Skeletal muscle satellite cell (primary cell): ENCODE results near the gene RIPPLY3. TPM values are rescaled to one million over a fixed set of nuclear protein-coding genes. Genes with fewer than 3 reads are reported as not detected.

Source experiments
- H3K27me3 ChIP-seq: 2 replicates; pipeline ENCODE4 v1.7.0; 2013; ENCODE audit warnings: low read length; ENCODE audit not compliant: control insufficient read depth, insufficient read depth
- H3K36me3 ChIP-seq: 2 replicates; pipeline ENCODE4 v1.7.0; 2013; ENCODE audit warnings: mild to moderate bottlenecking, control low read depth, low read length; ENCODE audit not compliant: insufficient read depth
- H3K4me1 ChIP-seq: 2 replicates; pipeline ENCODE4 v1.7.0; 2013; ENCODE audit warnings: low read length; ENCODE audit not compliant: control insufficient read depth, insufficient read depth
- H3K4me2 ChIP-seq: 2 replicates; pipeline ENCODE4 v1.7.0; 2013; ENCODE audit warnings: mild to moderate bottlenecking, low read length
- H3K4me3 ChIP-seq: 2 replicates; pipeline ENCODE4 v1.7.0; 2013; ENCODE audit warnings: low read length
- H3K9ac ChIP-seq: 2 replicates; pipeline ENCODE4 v1.7.0; 2013; ENCODE audit warnings: mild to moderate bottlenecking, low read depth, low read length, moderate library complexity
- H3K9me3 ChIP-seq: replicated peaks from 2 replicates; pipeline ENCODE4 v1.7.0; 2013; ENCODE audit warnings: mild to moderate bottlenecking, control low read depth, low read length
- total RNA-seq: library from RNA; depleted of rRNA; stranded (reverse); fragments of >200 nt; gene quantifications from 2 replicates; pipeline ENCODE4 v1.2.3, GENCODE V29; 2012; rRNA removed

The RIPPLY3 gene
- not detected in 2 replicates for total RNA-seq

DNA sequence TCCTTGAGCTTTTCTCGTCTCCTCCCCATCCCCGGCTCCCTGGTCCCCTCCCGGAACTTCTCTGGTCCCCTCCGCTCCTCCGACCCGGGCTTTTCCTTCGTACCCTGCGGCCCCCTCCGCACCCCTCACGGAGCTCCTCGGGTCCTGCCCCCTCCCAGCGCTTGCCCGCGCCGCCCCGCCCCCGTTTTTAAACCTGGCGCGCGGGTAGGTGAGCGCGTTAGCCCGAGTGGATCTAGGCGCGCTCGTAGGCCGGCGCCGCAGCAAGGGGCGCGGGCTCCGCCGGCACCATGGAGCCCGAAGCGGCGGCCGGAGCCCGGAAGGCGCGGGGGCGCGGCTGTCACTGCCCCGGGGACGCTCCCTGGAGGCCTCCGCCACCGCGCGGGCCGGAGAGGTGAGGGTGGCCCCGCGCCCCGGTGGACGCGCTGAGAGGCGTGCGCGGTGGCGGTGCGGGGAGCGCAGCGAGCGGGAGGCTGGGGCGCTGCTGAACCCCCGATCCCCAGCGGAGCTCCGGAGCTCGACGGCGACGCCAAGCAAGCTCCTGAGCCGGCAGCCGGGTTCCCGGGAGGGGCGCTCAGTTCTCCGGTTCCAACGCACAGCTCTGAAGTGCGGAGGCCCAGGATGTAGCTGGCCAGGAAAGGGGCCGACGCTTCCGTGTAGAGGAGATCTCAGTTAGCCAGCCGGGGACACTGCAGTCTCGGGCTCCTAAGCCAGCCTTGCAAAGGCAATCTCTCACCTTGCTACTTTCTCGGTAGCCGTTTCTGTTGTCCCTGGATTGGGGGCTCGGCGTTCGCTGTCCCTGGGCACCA lies at the start of gene RIPPLY3:
Gene RIPPLY3 (plus strand): TSS at position 217 of the 806 bp plus-strand sequence. CDS start 71 bp downstream, at position 288.
- H3K27me3 ChIP-seq, result peaks cover 6% of the 10 kb centered on the region
- no peaks in the 10 kb centered on the region for H3K9me3 ChIP-seq
- H3K4me2 ChIP-seq, result peak within 1 kb of the TSS; percentile 91
- H3K9ac ChIP-seq, result no peak within 1 kb of the TSS
- H3K4me1 ChIP-seq, result peaks cover 8% of the 10 kb centered on the region
- no peaks in the 10 kb centered on the region for H3K36me3 ChIP-seq
- H3K4me3 ChIP-seq, result peak within 1 kb of the TSS; percentile 70

GRCh38 chr21:36959020-36959835 lies 47.3 kb upstream of the RIPPLY3 start:
- H3K4me1 ChIP-seq, result no peaks in the 10 kb centered on the region
- H3K4me2 ChIP-seq, result no peak overlapping the region
- H3K9me3 ChIP-seq, result no peaks in the 10 kb centered on the region
- H3K36me3 ChIP-seq, result peaks cover 15% of the 10 kb centered on the region
- no peak overlapping the region for H3K9ac ChIP-seq
- H3K4me3 ChIP-seq, result no peak overlapping the region
- no peaks in the 10 kb centered on the region for H3K27me3 ChIP-seq

GRCh38 chr21:36960676-36961284 lies 45.7 kb upstream of the RIPPLY3 start:
- H3K27me3 ChIP-seq, result no peaks in the 10 kb centered on the region
- no peaks in the 10 kb centered on the region for H3K9me3 ChIP-seq
- H3K4me2 ChIP-seq, result no peak overlapping the region
- H3K9ac ChIP-seq, result no peak overlapping the region
- H3K4me3 ChIP-seq, result no peak overlapping the region
- H3K4me1 ChIP-seq, result peaks cover 8% of the 10 kb centered on the region
- H3K36me3 ChIP-seq, result peaks cover 15% of the 10 kb centered on the region

- Histone ChIP-seq H3K36me3 (peaks cover 11% of the 10 kb centered on the region), H3K9ac (no peak overlapping the region), H3K4me1 (peaks cover 14% of the 10 kb centered on the region), H3K27me3 (no peaks in the 10 kb centered on the region), H3K4me2 (no peak overlapping the region), H3K4me3 (no peak overlapping the region), H3K9me3 (no peaks in the 10 kb centered on the region)
Measured at GRCh38 chr21:36962098-36962780, 44.3 kb upstream of the RIPPLY3 start.

DNA sequence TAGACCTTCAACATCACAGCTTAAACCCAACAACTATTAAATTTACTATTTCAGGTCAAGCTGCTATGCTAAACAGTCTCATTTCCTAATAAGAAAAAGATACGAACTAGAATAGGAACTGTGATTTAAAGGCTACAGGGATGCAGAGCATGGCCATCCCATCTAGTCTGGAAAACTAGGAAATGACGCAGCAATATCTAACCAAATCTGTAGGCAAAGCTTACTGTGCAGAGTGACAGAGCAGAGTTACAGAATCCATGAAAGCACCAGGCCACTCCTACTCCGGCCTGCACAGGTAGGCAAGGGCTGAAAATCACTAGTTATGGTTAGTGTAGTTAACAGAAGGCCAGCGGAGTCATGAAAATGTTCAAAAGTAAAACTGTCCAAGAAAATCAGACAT lies 42.1 kb upstream of the RIPPLY3 start:
- Histone ChIP-seq H3K4me3 (no peak overlapping the region), H3K4me2 (no peak overlapping the region), H3K9me3 (no peaks in the 10 kb centered on the region), H3K4me1 (peaks cover 17% of the 10 kb centered on the region), H3K36me3 (peaks cover 11% of the 10 kb centered on the region), H3K27me3 (no peaks in the 10 kb centered on the region), H3K9ac (no peak overlapping the region)

- peaks cover 17% of the 10 kb centered on the region for H3K4me1 ChIP-seq
- H3K9me3 ChIP-seq, result no peaks in the 10 kb centered on the region
- peak overlapping the region; percentile 89 for H3K4me3 ChIP-seq
Measured at GRCh38 chr21:36964827-36965719, 41.4 kb upstream of the RIPPLY3 start.

DNA sequence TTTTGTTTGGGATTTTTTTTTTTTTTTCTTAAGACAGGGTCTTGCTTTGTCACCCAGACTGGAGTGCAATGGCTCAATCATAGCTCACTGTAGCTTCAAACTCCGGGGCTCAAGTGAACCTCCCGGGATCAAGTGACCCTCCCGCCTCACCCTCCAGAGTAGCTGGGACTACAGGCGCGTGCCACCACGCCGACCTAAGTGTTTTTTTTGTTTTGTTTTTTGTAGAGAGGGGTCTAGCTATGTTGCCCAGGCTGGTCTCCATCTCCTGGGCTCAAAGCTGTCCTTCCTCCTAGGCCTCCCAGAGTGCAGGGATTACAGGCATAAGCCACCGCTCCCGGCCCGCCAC lies 40.8 kb upstream of the RIPPLY3 start:
- H3K4me2 ChIP-seq, result peak overlapping the region; percentile 94
- H3K9me3 ChIP-seq, result no peaks in the 10 kb centered on the region
- H3K27me3 ChIP-seq, result no peaks in the 10 kb centered on the region
- H3K9ac ChIP-seq, result peak overlapping the region; percentile 89
- H3K36me3 ChIP-seq, result peaks cover 6% of the 10 kb centered on the region
- H3K4me1 ChIP-seq, result peaks cover 17% of the 10 kb centered on the region
- H3K4me3 ChIP-seq, result peak overlapping the region; percentile 89

More at GRCh38 chr21:36964827-36965719, 41.4 kb upstream of the RIPPLY3 start:
- no peaks in the 10 kb centered on the region for H3K27me3 ChIP-seq
- H3K36me3 ChIP-seq, result peaks cover 10% of the 10 kb centered on the region
- peak overlapping the region; percentile 89 for H3K9ac ChIP-seq
- peak overlapping the region; percentile 94 for H3K4me2 ChIP-seq

DNA sequence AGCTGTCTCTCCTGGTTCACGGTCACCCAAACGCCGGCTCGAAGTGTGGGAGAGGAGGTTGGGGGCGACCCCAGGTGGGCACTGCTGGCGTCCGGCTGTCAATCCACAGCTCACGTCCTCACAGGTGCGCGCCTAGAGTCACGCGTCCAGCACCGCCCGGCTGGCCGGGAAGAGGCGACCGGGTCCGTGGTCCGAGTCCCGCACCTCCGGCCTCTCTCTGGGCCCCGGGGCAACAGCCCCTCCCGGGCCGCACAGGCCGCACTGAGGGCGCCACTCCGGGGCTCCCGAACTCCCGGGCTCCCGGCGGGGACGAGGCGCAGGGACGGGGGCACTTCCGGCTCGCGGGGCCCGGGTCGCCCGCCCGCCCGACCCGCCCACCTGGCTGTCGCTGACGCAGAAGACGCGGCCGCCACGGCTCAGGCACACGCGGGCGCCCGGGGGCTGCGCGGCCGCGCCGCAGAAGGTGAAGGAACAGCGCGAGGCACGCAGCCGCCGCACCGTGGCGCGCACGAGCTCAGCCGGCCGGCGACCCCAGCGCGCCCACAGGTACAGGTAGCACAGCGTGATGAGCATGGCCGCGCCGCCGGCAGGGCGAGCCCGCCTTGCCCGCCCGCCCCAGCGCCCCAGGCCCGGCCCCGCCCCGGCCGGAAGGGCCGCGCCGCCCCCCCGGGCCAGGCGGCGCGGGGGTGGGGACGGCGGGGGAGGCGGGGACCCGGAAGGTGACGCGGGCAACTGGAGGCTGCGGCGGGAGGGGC lies 40.3 kb upstream of the RIPPLY3 start, which contains the start of gene HLCS:
Gene HLCS (minus strand): TSS at position 604 of the 755 bp plus-strand sequence. CDS start 31 bp downstream, at position 573.
- H3K4me1 ChIP-seq, result peaks cover 17% of the 10 kb centered on the region
- H3K4me2 ChIP-seq, result peak within 1 kb of the TSS; percentile 94
- H3K27me3 ChIP-seq, result no peaks in the 10 kb centered on the region
- H3K9me3 ChIP-seq, result no peaks in the 10 kb centered on the region
- peak within 1 kb of the TSS; percentile 89 for H3K4me3 ChIP-seq
- peak within 1 kb of the TSS; percentile 89 for H3K9ac ChIP-seq
- peaks cover under 1% of the 10 kb centered on the region for H3K36me3 ChIP-seq

- Histone ChIP-seq H3K4me3 (peak overlapping the region; percentile 67), H3K36me3 (no peaks in the 10 kb centered on the region), H3K4me2 (peak overlapping the region; percentile 83), H3K27me3 (no peaks in the 10 kb centered on the region), H3K9me3 (no peaks in the 10 kb centered on the region), H3K9ac (peak overlapping the region; percentile 74), H3K4me1 (peaks cover 17% of the 10 kb centered on the region)
Measured at GRCh38 chr21:36966821-36967768, 39.4 kb upstream of the RIPPLY3 start.
